HepG2 (cell line): Measurements from ENCODE around the gene FAM118A. TPM values are rescaled to one million over a fixed set of nuclear protein-coding genes. Genes with fewer than 3 reads are reported as not detected.

Experiments
- ATF6 ChIP-seq: sonication (generic); formaldehyde crosslinking; conservative IDR thresholded peaks from 2 replicates; pipeline ENCODE4 v1.4.0; 2020; ENCODE audit warnings: missing genetic modification reagents
- BCL3 ChIP-seq: sonication (generic); formaldehyde crosslinking; IDR thresholded peaks from 2 replicates; pipeline ENCODE4 v1.5.1; 2020; ENCODE audit warnings: mild to moderate bottlenecking, missing genetic modification reagents, moderate library complexity
- DPF2 ChIP-seq: sonication (generic); formaldehyde crosslinking; IDR thresholded peaks from 2 replicates; pipeline ENCODE4 v1.4.0; 2020; ENCODE audit warnings: mild to moderate bottlenecking, low read depth, missing genetic modification reagents, borderline replicate concordance
- ETV5 ChIP-seq: IDR thresholded peaks from 2 replicates; pipeline ENCODE4 v1.6.1; 2018; ENCODE audit warnings: missing biosample characterization, missing genetic modification reagents, inconsistent platforms, borderline replicate concordance
- FOXP1 ChIP-seq, 2 experiments: fragments of 450-650 bp in 1 of 2; IDR thresholded peaks; 2 replicates each; pipeline ENCODE4 v1.6.1; 2017 to 2018; ENCODE audit warnings: antibody characterized with exemption in 1 of 2
- GABPB1 ChIP-seq: IDR thresholded peaks from 2 replicates; pipeline ENCODE4 v1.6.1; 2016; ENCODE audit warnings: mild to moderate bottlenecking, missing genetic modification reagents, moderate library complexity, missing compliant biosample characterization
- GMEB2 ChIP-seq: IDR thresholded peaks from 2 replicates; pipeline ENCODE4 v1.6.1; 2016; ENCODE audit warnings: missing biosample characterization, missing genetic modification reagents, low read depth
- GZF1 ChIP-seq: sonication (generic); formaldehyde crosslinking; IDR thresholded peaks from 2 replicates; pipeline ENCODE4 v1.5.1; 2020; ENCODE audit warnings: mild to moderate bottlenecking, missing genetic modification reagents
- HNRNPLL ChIP-seq: fragments of 200-400 bp; formaldehyde crosslinking; IDR thresholded peaks from 2 replicates; pipeline ENCODE4 v1.6.1; 2017; ENCODE audit warnings: mild to moderate bottlenecking, low read depth, low read length; ENCODE audit not compliant: poor library complexity, severe bottlenecking
- HOMEZ ChIP-seq: IDR thresholded peaks from 2 replicates; pipeline ENCODE4 v1.6.1; 2016; ENCODE audit warnings: low read depth
- IKZF4 ChIP-seq: sonication (generic); formaldehyde crosslinking; IDR thresholded peaks from 2 replicates; pipeline ENCODE4 v1.5.1; 2020; ENCODE audit warnings: borderline replicate concordance, mild to moderate bottlenecking, low read depth, missing genetic modification reagents; ENCODE audit errors: not compliant biosample characterization
- KMT2A ChIP-seq: sonication (generic); formaldehyde crosslinking; IDR thresholded peaks from 2 replicates; pipeline ENCODE4 v1.4.0; 2020; ENCODE audit warnings: missing genetic modification reagents
- MIXL1 ChIP-seq: IDR thresholded peaks from 2 replicates; pipeline ENCODE4 v1.6.1; 2016
- POGZ ChIP-seq: sonication (generic); formaldehyde crosslinking; IDR thresholded peaks from 2 replicates; pipeline ENCODE4 v1.4.0; 2020; ENCODE audit warnings: mild to moderate bottlenecking, missing genetic modification reagents
- TARDBP ChIP-seq: sonication (generic); formaldehyde crosslinking; IDR thresholded peaks from 2 replicates; pipeline ENCODE4 v1.8.0; 2022; ENCODE audit warnings: mild to moderate bottlenecking, missing genetic modification reagents
- ZNF567 ChIP-seq: sonication (generic); formaldehyde crosslinking; IDR thresholded peaks from 2 replicates; pipeline ENCODE4 v1.8.1; 2023; ENCODE audit warnings: mild to moderate bottlenecking, missing genetic modification reagents, borderline replicate concordance
- ZNF792 ChIP-seq: IDR thresholded peaks from 2 replicates; pipeline ENCODE4 v1.6.1; 2016
- polyA plus RNA-seq, 8 experiments: library from polyadenylated mRNA; depleted of rRNA in 3 of 8; stranded (reverse) in 7 of 8; unstranded in 1 of 8; fragments of >200 nt; fragmentation: Illumina TruSeq in 4 of 8; extraction: Trizol in 4 of 8; gene quantifications; 2 replicates each; pipeline versions ENCODE4 v1.2.1 to v1.2.3, GENCODE V29; 2011 to 2016; ENCODE audit warnings: low read depth in 4 of 8, missing spikeins in 1 of 8, mixed read lengths in 1 of 8; ENCODE audit not compliant: insufficient read depth in 1 of 8
- total RNA-seq, 5 experiments: library from RNA; depleted of rRNA; stranded (reverse); fragments of >200 nt; fragmentation: Illumina TruSeq; extraction: Trizol; gene quantifications; 2 replicates each; pipeline ENCODE4 v1.2.3, GENCODE V29; 2016; ENCODE audit warnings: low read depth in 1 of 5
- TF ChIP-seq, protein P1 (sequence below): sonication (generic); formaldehyde crosslinking; IDR thresholded peaks from 2 replicates; pipeline ENCODE4 v1.5.0; 2020; ENCODE audit warnings: missing genetic modification reagents
- TF ChIP-seq, protein P2 (sequence below): IDR thresholded peaks from 2 replicates; pipeline ENCODE4 v1.6.1; 2016; ENCODE audit warnings: low read depth, control low read depth

Gene FAM118A
- total and polyA plus RNA-seq, 2 of the 13 experiments (the other 11 are each of a cell fraction or from before 2014, with no cell fraction given), result 36.7 to 48.2 TPM

GRCh38 chr22:45285263-45286058, 24.3 kb upstream of the FAM118A start (continued):
- TF ChIP-seq, protein P1, sequence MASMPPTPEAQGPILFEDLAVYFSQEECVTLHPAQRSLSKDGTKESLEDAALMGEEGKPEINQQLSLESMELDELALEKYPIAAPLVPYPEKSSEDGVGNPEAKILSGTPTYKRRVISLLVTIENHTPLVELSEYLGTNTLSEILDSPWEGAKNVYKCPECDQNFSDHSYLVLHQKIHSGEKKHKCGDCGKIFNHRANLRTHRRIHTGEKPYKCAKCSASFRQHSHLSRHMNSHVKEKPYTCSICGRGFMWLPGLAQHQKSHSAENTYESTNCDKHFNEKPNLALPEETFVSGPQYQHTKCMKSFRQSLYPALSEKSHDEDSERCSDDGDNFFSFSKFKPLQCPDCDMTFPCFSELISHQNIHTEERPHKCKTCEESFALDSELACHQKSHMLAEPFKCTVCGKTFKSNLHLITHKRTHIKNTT (CRISPR knock-in tag), result no peak
- TF ChIP-seq ZNF792 (no peak), FOXP1 (IDR thresholded peaks at IDR 0.05) (no peak), FOXP1 (CRISPR knock-in tag; IDR thresholded peaks at IDR 0.05) (no peak), BCL3 (no peak), HOMEZ (CRISPR knock-in tag) (no peak), HNRNPLL (no peak), ETV5 (0 out of 2 replicates have a peak, but pooled peaks have one; percentile 3), MIXL1 (0 out of 2 replicates have a peak, but pooled peaks have one; percentile 11), GZF1 (0 out of 2 replicates have a peak, but pooled peaks have one; percentile 45), GABPB1 (CRISPR knock-in tag) (peak; percentile 34), GMEB2 (no peak), ZNF567 (no peak), DPF2 (no peak), ATF6 (no peak), IKZF4 (CRISPR knock-in tag) (no peak), POGZ (CRISPR knock-in tag) (no peak), KMT2A (no peak), TARDBP (CRISPR knock-in tag) (0 out of 2 replicates have a peak, but pooled peaks have one; percentile 51)
- TF ChIP-seq, protein P2, sequence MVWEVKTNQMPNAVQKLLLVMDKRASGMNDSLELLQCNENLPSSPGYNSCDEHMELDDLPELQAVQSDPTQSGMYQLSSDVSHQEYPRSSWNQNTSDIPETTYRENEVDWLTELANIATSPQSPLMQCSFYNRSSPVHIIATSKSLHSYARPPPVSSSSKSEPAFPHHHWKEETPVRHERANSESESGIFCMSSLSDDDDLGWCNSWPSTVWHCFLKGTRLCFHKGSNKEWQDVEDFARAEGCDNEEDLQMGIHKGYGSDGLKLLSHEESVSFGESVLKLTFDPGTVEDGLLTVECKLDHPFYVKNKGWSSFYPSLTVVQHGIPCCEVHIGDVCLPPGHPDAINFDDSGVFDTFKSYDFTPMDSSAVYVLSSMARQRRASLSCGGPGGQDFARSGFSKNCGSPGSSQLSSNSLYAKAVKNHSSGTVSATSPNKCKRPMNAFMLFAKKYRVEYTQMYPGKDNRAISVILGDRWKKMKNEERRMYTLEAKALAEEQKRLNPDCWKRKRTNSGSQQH (CRISPR knock-in tag), result no peak
